Natural killer cell (primary cell): ENCODE measurements around the gene TMEM109. TPM values are rescaled to one million over a fixed set of nuclear protein-coding genes. Genes with fewer than 3 reads are reported as not detected.

Experiments
- ATAC-seq, 3 donors: fragments of 150-1000 bp in 2 of 3; fragments of 200-7000 bp in 1 of 3; cut with Tn5 transposase; 1 replicate in 1 of 3; 2 replicates in 2 of 3; pipeline ENCODE4 v1.10.0; 2021; ENCODE audit warnings: mild to moderate bottlenecking in 2 of 3, moderate library complexity in 2 of 3
- DNase-seq, 2 donors: peaks; one replicate each; pipeline versions ENCODE4 v3.0.0 to v3.0.0-alpha.2; 2013 to 2021; ENCODE audit warnings: mixed read lengths in 1 of 2
- H3K27ac ChIP-seq: one replicate; pipeline ENCODE4 v1.5.1; 2013; ENCODE audit warnings: mild to moderate bottlenecking, low read length
- H3K27me3 ChIP-seq: one replicate; pipeline ENCODE4 v1.6.1; 2013; ENCODE audit warnings: low read length; ENCODE audit not compliant: control insufficient read depth, insufficient read depth
- H3K36me3 ChIP-seq: one replicate; pipeline ENCODE4 v1.6.1; 2013; ENCODE audit warnings: low read length; ENCODE audit not compliant: control insufficient read depth, insufficient read depth
- H3K4me1 ChIP-seq: one replicate; pipeline ENCODE4 v1.6.1; 2013; ENCODE audit warnings: low read length; ENCODE audit not compliant: control insufficient read depth, insufficient read depth
- H3K4me3 ChIP-seq: one replicate; pipeline ENCODE4 v1.5.1; 2013; ENCODE audit warnings: low read length
- H3K9me3 ChIP-seq: one replicate; pipeline ENCODE4 v1.6.1; 2013; ENCODE audit warnings: low read length; ENCODE audit not compliant: control insufficient read depth, insufficient read depth
- H3K27ac Mint-ChIP-seq, 2 donors: one replicate each; pipeline ENCODE4 v1.8.0; 2022; ENCODE audit warnings: mild to moderate bottlenecking in 2 of 2, mixed read lengths in 2 of 2, moderate library complexity in 1 of 2
- H3K27me3 Mint-ChIP-seq, 2 donors: one replicate each; pipeline ENCODE4 v1.8.0; 2022; ENCODE audit warnings: low read depth in 2 of 2, mixed read lengths in 2 of 2
- H3K36me3 Mint-ChIP-seq: one replicate; pipeline ENCODE4 v1.8.0; 2022; ENCODE audit warnings: mixed read lengths
- H3K4me1 Mint-ChIP-seq, 2 donors: one replicate each; pipeline ENCODE4 v1.8.0; 2022; ENCODE audit warnings: mixed read lengths in 2 of 2
- H3K4me3 Mint-ChIP-seq: one replicate; pipeline ENCODE4 v1.8.0; 2022; ENCODE audit warnings: mild to moderate bottlenecking, moderate library complexity, mixed read lengths
- H3K9me3 Mint-ChIP-seq, 2 donors: one replicate each; pipeline ENCODE4 v1.8.0; 2022; ENCODE audit warnings: mixed read lengths in 2 of 2
- CTCF ChIP-seq: fragments of 200-600 bp; IDR thresholded peaks from one replicate; pipeline ENCODE4 v1.8.0; 2022; ENCODE audit warnings: antibody characterized with exemption
- WGBS: methylation state at CpG from one replicate; pipeline ENCODE4 v1.1.7; 2013; ENCODE audit warnings: missing lambda C conversion rate; ENCODE audit not compliant: insufficient coverage; 5-methylcytosine and 5-hydroxymethylcytosine counted together
- intact Hi-C: fragments of 100-400 bp; cut with micrococcal nuclease; formaldehyde crosslinking; loops from one replicate; pipeline ENCODE4 v1.14.2; 2022
- total RNA-seq, 4 donors: library from RNA; stranded (reverse); fragments of 120-200 nt in 1 of 4; gene quantifications; one replicate each; pipeline versions ENCODE4 v1.2.3 to v1.2.4, GENCODE V29; 2013 to 2022

The TMEM109 gene
- total RNA-seq, 3 donors from 2014 or later (not counting 1 experiment from before 2014, with no cell fraction given) = 89.3 to 102 (median 96.8) TPM

DNA sequence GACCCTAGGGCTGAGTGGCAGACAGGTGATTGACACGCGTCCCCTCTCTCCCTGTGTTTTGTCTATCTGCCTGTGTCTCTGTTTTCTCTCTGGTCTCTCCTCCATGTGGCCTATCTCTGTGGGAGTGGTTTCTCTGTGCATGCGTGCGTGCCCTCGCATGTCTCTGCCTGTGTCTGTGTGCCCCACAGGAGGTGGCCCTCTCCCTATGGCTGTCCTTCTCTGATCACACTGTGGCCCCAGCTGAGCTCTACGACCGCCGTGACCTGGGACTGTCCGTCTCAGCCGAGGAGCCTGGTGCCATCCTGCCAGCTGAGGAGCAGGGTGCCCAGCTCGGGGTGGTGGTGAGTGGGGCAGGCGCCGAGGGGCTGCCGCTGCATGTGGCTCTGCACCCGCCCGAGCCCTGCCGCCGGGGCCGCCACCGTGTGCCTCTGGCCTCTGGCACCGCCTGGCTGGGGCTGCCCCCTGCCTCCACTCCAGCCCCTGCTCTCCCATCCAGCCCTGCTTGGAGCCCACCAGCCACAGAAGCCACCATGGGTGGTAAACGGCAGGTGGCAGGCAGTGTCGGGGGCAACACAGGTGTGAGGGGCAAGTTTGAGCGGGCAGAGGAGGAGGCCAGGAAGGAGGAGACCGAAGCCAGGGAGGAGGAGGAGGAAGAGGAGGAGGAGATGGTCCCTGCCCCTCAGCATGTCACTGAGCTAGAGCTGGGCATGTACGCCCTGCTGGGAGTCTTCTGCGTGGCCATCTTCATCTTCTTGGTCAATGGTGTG, 21.9 kb downstream of the TMEM109 start:
- TF ChIP-seq CTCF = no peak
- intact Hi-C loops = no loop called here
- WGBS = 88% methylated on average over 27 of the region's 27 CpGs
- DNase-seq = no peak
- Histone ChIP-seq H3K27me3 (no peaks in the 10 kb centered on the region), H3K9me3 (no peaks in the 10 kb centered on the region), H3K4me1 (peaks cover 4% of the 10 kb centered on the region), H3K36me3 (no peaks in the 10 kb centered on the region), H3K4me3 (no peak overlapping the region), H3K27ac (no peak overlapping the region)
- Mint-ChIP-seq H3K27me3 (peaks cover 0 to 7% of the 10 kb centered on the region in 2 donors), H3K4me1 (no peaks in the 10 kb centered on the region), H3K27ac (no peak overlapping the region), H3K4me3 (no peak overlapping the region), H3K36me3 (no peaks in the 10 kb centered on the region), H3K9me3 (no peaks in the 10 kb centered on the region)
- no peak for ATAC-seq

GRCh38 chr11:60936467-60937143, 22.6 kb downstream of the TMEM109 start:
- H3K27ac Mint-ChIP-seq = no peak overlapping the region

GRCh38 chr11:60937144-60937527, 23.2 kb downstream of the TMEM109 start:
- 88% methylated on average over 12 of the region's 12 CpGs for WGBS
- Mint-ChIP-seq H3K4me1 (no peaks in the 10 kb centered on the region), H3K4me3 (no peak overlapping the region), H3K36me3 (no peaks in the 10 kb centered on the region), H3K27me3 (peaks cover 0 to 4% of the 10 kb centered on the region in 2 donors), H3K9me3 (no peaks in the 10 kb centered on the region), H3K27ac (no peak overlapping the region)
- ATAC-seq (no peak), DNase-seq (no peak)
- Histone ChIP-seq H3K36me3 (no peaks in the 10 kb centered on the region), H3K4me1 (no peaks in the 10 kb centered on the region), H3K4me3 (no peak overlapping the region), H3K27me3 (no peaks in the 10 kb centered on the region), H3K27ac (no peak overlapping the region), H3K9me3 (no peaks in the 10 kb centered on the region)
- TF ChIP-seq CTCF = no peak
- intact Hi-C loops = no loop called here

More at GRCh38 chr11:60936467-60937143, 22.6 kb downstream of the TMEM109 start:
- Mint-ChIP-seq H3K9me3 (no peaks in the 10 kb centered on the region), H3K4me1 (no peaks in the 10 kb centered on the region), H3K36me3 (no peaks in the 10 kb centered on the region), H3K27me3 (peaks cover 0 to 4% of the 10 kb centered on the region in 2 donors), H3K4me3 (no peak overlapping the region)
- Histone ChIP-seq H3K27me3 (no peaks in the 10 kb centered on the region), H3K4me1 (peaks cover 1% of the 10 kb centered on the region), H3K27ac (no peak overlapping the region), H3K36me3 (no peaks in the 10 kb centered on the region), H3K9me3 (no peaks in the 10 kb centered on the region), H3K4me3 (no peak overlapping the region)
- 92% methylated on average over 17 of the region's 18 CpGs for WGBS
- DNase-seq (no peak), ATAC-seq (no peak)
- TF ChIP-seq CTCF = no peak
- intact Hi-C loops = no loop called here
